Measurements from ENCODE around the gene MIOX. TPM values are rescaled to one million over a fixed set of nuclear protein-coding genes. Genes with fewer than 3 reads are reported as not detected.

MIOX gene
- total and polyA plus RNA-seq, 2 experiments from 2014 or later: not detected

DNA sequence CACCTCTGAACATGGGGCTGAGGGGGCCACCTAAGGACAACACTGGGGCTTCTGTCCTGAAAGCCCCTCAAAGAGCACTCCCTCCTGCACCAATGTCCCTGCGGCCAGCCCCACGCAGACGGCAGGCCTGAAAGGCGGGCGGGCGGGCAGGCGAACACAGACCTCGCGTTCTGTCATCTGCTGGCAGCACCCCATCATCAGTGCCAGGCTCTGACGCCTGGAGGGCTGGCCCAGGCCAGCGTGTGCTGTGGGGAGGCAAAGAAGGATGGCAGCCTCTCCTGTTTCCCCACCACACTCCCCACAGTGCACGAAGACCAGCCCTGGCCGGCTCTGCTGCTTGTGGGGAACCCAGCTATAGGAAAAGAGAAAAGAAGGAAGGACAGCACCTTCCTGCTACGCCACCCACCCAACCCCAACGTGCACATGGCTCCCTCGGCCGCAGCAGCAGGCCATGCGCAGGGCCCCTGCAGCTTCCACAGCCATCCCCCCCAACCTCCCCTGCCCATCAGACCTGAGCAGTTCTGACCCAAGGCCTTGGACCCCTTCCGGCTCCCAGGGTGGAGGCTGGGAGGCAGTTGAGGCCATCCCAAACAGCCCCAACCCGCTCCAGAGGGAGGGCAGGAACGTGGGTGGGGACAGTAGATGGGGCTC is 15.3 kb upstream of the MIOX start:
- H3K36me3 Mint-ChIP-seq (ENCODE audit: low read depth): peaks cover 7% of the 10 kb centered on the region
- H3K27me3 ChIP-seq (ENCODE audit: insufficient read depth): no peaks in the 10 kb centered on the region
- H3K4me1 Mint-ChIP-seq: peaks cover 38% of the 10 kb centered on the region
- TF ChIP-seq STAT1 (IDR thresholded peaks at IDR 0.05; ENCODE audit: unreplicated experiment): no peak
- no peak for TF ChIP-seq EZH2phosphoT487 (IDR thresholded peaks at IDR 0.05; ENCODE audit: unreplicated experiment)
- TF ChIP-seq POLR2AphosphoS5 (IDR thresholded peaks at IDR 0.05; ENCODE audit: low read depth): no peak
- TF ChIP-seq JUNB (IDR thresholded peaks at IDR 0.05; ENCODE audit: unreplicated experiment): no peak
- no peak for TF ChIP-seq NANOG (IDR thresholded peaks at IDR 0.05; ENCODE audit: borderline replicate concordance)
- no peaks in the 10 kb centered on the region for H3F3A ChIP-seq (replicated peaks; ENCODE audit: low read depth)
- H4K20me1 ChIP-seq (replicated peaks; ENCODE audit: insufficient read depth): peaks cover 40% of the 10 kb centered on the region
- no peak overlapping the region for H2AFZ ChIP-seq
- no peak overlapping the region for H3K4me3 Mint-ChIP-seq
- H3K27me3 Mint-ChIP-seq (ENCODE audit: insufficient read depth, low read depth, poor library complexity): peaks cover 22% of the 10 kb centered on the region
- no peak overlapping the region for H3K4me3 ChIP-seq
- H3K27ac ChIP-seq (ENCODE audit: low read depth): no peak overlapping the region
- peaks cover 61% of the 10 kb centered on the region for H3K79me2 ChIP-seq (replicated peaks; ENCODE audit: insufficient read depth)
- H3K27ac Mint-ChIP-seq: no peak overlapping the region
- DNase-seq (ENCODE audit: low spot score) (no peak), ATAC-seq (no peak)
- H3K9me2 ChIP-seq (ENCODE audit: insufficient read depth): no peaks in the 10 kb centered on the region
- H3K36me3 ChIP-seq (ENCODE audit: insufficient read depth): no peaks in the 10 kb centered on the region
- H3K9me3 Mint-ChIP-seq: no peaks in the 10 kb centered on the region
- no peak overlapping the region for H3K4me2 ChIP-seq
- H3K4me1 ChIP-seq (ENCODE audit: insufficient read depth): peaks cover 19% of the 10 kb centered on the region

DNA sequence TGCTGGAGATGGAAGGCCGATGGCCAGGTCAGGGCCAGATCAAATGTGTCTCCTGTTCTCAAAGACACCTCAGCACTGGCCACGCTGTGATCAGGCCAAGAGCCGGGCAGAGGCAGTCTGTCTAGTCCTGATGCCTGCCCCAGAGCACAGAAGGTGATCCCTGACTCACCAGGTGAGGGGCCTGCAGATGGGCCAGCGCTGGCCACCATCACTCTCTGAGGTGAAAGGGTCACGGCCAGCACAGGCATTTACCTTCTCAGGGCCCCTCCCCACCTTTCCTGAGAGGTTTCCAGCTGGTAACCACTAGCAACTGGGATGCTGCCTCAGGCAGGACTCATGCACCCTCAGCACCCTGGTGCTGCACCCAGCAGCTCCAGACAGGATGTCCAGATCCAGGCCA is 14.7 kb upstream of the MIOX start:
- H3K4me3 ChIP-seq: no peak overlapping the region
- no peaks in the 10 kb centered on the region for H3K27me3 ChIP-seq (ENCODE audit: insufficient read depth)
- peaks cover 40% of the 10 kb centered on the region for H4K20me1 ChIP-seq (replicated peaks; ENCODE audit: insufficient read depth)
- Mint-ChIP-seq H3K27me3 (ENCODE audit: insufficient read depth, low read depth, poor library complexity) (peaks cover 24% of the 10 kb centered on the region), H3K27ac (no peak overlapping the region), H3K36me3 (ENCODE audit: low read depth) (peaks cover under 1% of the 10 kb centered on the region), H3K4me3 (no peak overlapping the region), H3K9me3 (no peaks in the 10 kb centered on the region), H3K4me1 (peaks cover 39% of the 10 kb centered on the region)
- peaks cover 19% of the 10 kb centered on the region for H3K4me1 ChIP-seq (ENCODE audit: insufficient read depth)
- H3K4me2 ChIP-seq: no peak overlapping the region
- no peaks in the 10 kb centered on the region for H3K36me3 ChIP-seq (ENCODE audit: insufficient read depth)
- no peaks in the 10 kb centered on the region for H3F3A ChIP-seq (replicated peaks; ENCODE audit: low read depth)
- no peak overlapping the region for H2AFZ ChIP-seq
- H3K27ac ChIP-seq (ENCODE audit: low read depth): no peak overlapping the region
- ATAC-seq (no peak), DNase-seq (ENCODE audit: low spot score) (no peak)
- peaks cover 61% of the 10 kb centered on the region for H3K79me2 ChIP-seq (replicated peaks; ENCODE audit: insufficient read depth)
- TF ChIP-seq POLR2AphosphoS5 (IDR thresholded peaks at IDR 0.05; ENCODE audit: low read depth) (no peak), STAT1 (IDR thresholded peaks at IDR 0.05; ENCODE audit: unreplicated experiment) (no peak), NANOG (IDR thresholded peaks at IDR 0.05; ENCODE audit: borderline replicate concordance) (no peak), ZNF114 (CRISPR knock-in tag; IDR thresholded peaks at IDR 0.05) (no peak)
- TF ChIP-seq, protein P1, sequence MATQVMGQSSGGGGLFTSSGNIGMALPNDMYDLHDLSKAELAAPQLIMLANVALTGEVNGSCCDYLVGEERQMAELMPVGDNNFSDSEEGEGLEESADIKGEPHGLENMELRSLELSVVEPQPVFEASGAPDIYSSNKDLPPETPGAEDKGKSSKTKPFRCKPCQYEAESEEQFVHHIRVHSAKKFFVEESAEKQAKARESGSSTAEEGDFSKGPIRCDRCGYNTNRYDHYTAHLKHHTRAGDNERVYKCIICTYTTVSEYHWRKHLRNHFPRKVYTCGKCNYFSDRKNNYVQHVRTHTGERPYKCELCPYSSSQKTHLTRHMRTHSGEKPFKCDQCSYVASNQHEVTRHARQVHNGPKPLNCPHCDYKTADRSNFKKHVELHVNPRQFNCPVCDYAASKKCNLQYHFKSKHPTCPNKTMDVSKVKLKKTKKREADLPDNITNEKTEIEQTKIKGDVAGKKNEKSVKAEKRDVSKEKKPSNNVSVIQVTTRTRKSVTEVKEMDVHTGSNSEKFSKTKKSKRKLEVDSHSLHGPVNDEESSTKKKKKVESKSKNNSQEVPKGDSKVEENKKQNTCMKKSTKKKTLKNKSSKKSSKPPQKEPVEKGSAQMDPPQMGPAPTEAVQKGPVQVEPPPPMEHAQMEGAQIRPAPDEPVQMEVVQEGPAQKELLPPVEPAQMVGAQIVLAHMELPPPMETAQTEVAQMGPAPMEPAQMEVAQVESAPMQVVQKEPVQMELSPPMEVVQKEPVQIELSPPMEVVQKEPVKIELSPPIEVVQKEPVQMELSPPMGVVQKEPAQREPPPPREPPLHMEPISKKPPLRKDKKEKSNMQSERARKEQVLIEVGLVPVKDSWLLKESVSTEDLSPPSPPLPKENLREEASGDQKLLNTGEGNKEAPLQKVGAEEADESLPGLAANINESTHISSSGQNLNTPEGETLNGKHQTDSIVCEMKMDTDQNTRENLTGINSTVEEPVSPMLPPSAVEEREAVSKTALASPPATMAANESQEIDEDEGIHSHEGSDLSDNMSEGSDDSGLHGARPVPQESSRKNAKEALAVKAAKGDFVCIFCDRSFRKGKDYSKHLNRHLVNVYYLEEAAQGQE (IDR thresholded peaks at IDR 0.05; ENCODE audit: unreplicated experiment): no peak
- TF ChIP-seq, protein P2, sequence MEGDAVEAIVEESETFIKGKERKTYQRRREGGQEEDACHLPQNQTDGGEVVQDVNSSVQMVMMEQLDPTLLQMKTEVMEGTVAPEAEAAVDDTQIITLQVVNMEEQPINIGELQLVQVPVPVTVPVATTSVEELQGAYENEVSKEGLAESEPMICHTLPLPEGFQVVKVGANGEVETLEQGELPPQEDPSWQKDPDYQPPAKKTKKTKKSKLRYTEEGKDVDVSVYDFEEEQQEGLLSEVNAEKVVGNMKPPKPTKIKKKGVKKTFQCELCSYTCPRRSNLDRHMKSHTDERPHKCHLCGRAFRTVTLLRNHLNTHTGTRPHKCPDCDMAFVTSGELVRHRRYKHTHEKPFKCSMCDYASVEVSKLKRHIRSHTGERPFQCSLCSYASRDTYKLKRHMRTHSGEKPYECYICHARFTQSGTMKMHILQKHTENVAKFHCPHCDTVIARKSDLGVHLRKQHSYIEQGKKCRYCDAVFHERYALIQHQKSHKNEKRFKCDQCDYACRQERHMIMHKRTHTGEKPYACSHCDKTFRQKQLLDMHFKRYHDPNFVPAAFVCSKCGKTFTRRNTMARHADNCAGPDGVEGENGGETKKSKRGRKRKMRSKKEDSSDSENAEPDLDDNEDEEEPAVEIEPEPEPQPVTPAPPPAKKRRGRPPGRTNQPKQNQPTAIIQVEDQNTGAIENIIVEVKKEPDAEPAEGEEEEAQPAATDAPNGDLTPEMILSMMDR (conservative IDR thresholded peaks at IDR 0.05; ENCODE audit: low read depth in 2 of 2): no peak
- H3K9me2 ChIP-seq (ENCODE audit: insufficient read depth): no peaks in the 10 kb centered on the region
